ENCODE data around the gene EIF4E.
"Not testable (repeated sequence)": the region's sequence is repeated elsewhere in the genome, so short reads cannot be mapped to it uniquely, and the experiment has no call there.

EIF4E gene

GRCh38 chr4:98891478-98892337, 37.2 kb downstream of the EIF4E start:
- in situ Hi-C loops (cut with HindIII; ENCODE audit: low pct_ligation_motif_present, low pct_unique_long_range_greater_than_20kb, low sequenced_read_pairs): no loop called here
- DNase-seq: no peak

GRCh38 chr4:98890702-98891455, 38.1 kb downstream of the EIF4E start:
- in situ Hi-C loops (cut with HindIII; ENCODE audit: low pct_ligation_motif_present, low pct_unique_long_range_greater_than_20kb, low sequenced_read_pairs): no loop called here
- no peak for DNase-seq

GRCh38 chr4:98887145-98887544, 41.8 kb downstream of the EIF4E start:
- no peak for DNase-seq
- in situ Hi-C loops (cut with HindIII; ENCODE audit: low pct_ligation_motif_present, low pct_unique_long_range_greater_than_20kb, low sequenced_read_pairs): no loop called here

DNA sequence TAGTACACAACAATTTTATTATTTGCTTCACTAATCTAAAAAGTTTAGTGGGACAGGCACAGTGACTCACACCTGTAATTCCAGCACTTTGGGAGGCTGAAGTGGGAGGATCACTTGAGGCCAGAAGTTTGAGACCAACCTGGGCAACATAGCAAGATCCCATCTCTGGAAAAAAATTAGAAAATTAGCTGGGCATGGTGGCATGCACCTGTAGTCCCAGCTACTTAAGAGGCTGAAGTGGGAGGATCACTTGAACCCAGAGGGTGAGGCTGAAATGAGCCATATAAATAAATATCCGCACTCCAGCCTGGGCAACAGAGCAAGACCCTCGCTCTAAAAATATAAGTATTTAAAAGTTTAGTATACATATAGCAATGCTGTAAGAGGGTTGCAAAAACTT, 42.6 kb downstream of the EIF4E start:
- in situ Hi-C loops (cut with HindIII; ENCODE audit: low pct_ligation_motif_present, low pct_unique_long_range_greater_than_20kb, low sequenced_read_pairs); DNase-seq: not testable (repeated sequence)

- in situ Hi-C loops (cut with HindIII; ENCODE audit: low pct_ligation_motif_present, low pct_unique_long_range_greater_than_20kb, low sequenced_read_pairs); DNase-seq: not testable (repeated sequence)
Measured at GRCh38 chr4:98880884-98881283, 48.0 kb downstream of the EIF4E start.

DNA sequence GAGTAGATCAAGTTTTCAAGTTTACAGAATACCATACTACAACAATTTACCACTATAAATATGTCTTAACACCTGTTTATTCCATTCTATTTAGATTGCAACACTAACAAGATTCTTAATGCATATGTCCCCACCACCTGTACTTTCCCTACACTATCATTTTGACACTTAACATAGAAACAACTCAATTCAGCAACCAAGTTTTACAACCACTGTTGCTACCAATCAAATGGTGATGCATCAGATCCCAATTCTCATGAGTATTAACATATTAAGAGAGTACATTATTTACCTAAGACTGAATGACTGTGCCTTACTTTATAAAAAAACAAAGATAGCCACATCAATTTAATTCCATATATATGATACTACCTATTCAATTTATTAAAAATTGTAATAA, 49.4 kb downstream of the EIF4E start:
- DNase-seq: no peak
- in situ Hi-C loops (cut with HindIII; ENCODE audit: low pct_ligation_motif_present, low pct_unique_long_range_greater_than_20kb, low sequenced_read_pairs): no loop called here

DNA sequence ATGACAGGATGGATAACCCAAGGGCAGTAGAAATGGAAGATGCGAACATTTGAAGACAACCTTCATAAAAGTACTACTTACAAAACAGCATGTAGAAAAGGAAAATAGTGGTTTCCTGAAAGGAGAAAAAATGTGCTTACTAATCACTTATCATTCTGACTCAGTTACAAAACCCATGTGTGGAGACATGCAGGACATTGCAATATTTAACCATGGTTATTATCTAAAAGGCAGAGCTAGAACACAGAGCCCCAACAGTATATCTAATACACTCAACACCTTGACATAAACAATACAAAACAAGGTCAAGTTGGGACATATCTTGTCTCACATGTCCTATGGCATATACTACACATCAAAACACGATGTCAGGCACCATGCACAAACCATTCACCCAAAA, 55.9 kb downstream of the EIF4E start:
- no peak for DNase-seq
- in situ Hi-C loops (cut with HindIII; ENCODE audit: low pct_ligation_motif_present, low pct_unique_long_range_greater_than_20kb, low sequenced_read_pairs): no loop called here

GRCh38 chr4:98872120-98872906, 56.6 kb downstream of the EIF4E start:
- in situ Hi-C loops (cut with HindIII; ENCODE audit: low pct_ligation_motif_present, low pct_unique_long_range_greater_than_20kb, low sequenced_read_pairs); DNase-seq: not testable (repeated sequence)

- in situ Hi-C loops (cut with HindIII; ENCODE audit: low pct_ligation_motif_present, low pct_unique_long_range_greater_than_20kb, low sequenced_read_pairs): no loop called here
- DNase-seq: no peak
Measured at GRCh38 chr4:98867648-98868047, 61.3 kb downstream of the EIF4E start.

DNA sequence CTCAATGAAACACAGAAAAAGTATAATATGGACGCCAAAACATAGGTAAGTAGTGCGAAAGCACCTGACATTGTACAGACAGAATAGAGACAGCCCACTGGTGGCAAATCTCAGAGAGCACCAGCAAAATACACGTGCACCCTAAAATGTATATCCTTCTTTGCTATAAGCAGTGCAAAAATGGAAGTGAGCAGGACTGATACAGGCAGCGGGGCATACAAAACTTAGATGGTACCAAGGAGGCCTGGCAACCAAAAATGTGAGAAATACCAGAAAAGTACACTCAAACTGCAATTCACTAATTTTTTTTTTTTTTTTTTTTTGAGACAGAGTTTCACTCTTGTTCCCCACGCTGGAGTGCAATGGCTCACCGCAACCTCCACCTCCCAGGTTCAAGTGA, 63.9 kb downstream of the EIF4E start:
- in situ Hi-C loops (cut with HindIII; ENCODE audit: low pct_ligation_motif_present, low pct_unique_long_range_greater_than_20kb, low sequenced_read_pairs): no loop called here
- DNase-seq: no peak

DNA sequence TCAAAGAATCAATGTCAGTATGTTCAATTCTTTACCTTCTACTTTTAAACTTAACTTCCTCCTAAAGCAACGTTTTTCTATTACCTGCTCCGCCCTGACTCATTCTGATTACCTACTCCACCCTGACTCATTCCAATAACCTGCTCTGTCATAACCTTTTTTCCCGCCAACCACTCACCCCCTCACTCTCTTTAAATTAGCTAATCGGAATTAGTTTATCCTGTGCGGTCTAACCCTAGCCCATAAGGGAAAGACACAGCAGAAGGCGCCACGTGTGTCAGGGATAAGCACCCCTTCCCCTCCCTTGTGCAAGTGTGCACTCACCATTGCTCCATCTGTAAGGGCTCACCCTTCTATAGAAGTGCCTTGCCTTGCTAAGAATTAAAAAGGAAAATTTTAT, 64.4 kb downstream of the EIF4E start:
- in situ Hi-C loops (cut with HindIII; ENCODE audit: low pct_ligation_motif_present, low pct_unique_long_range_greater_than_20kb, low sequenced_read_pairs): no loop called here
- DNase-seq: no peak

DNA sequence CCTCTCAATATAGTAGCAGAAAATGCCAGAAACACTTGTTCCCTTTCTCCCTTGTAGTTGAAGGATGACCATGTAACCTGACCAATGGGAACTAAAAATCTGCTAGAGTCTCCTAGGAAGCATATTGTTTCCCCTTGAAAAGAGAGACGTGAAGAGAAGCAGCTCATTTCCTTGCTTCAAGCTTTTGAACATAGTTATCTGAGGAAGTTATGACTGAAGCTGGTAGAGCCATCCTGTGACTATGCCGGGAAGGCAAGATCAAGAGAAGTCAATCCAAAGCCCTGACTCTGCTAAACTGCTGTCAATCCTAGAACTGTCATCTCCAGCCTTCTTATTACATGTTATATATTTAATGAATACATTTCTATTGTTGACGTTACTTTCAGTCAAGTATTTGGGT, 66.6 kb downstream of the EIF4E start:
- no peak for DNase-seq
- in situ Hi-C loops (cut with HindIII; ENCODE audit: low pct_ligation_motif_present, low pct_unique_long_range_greater_than_20kb, low sequenced_read_pairs): no loop called here

DNA sequence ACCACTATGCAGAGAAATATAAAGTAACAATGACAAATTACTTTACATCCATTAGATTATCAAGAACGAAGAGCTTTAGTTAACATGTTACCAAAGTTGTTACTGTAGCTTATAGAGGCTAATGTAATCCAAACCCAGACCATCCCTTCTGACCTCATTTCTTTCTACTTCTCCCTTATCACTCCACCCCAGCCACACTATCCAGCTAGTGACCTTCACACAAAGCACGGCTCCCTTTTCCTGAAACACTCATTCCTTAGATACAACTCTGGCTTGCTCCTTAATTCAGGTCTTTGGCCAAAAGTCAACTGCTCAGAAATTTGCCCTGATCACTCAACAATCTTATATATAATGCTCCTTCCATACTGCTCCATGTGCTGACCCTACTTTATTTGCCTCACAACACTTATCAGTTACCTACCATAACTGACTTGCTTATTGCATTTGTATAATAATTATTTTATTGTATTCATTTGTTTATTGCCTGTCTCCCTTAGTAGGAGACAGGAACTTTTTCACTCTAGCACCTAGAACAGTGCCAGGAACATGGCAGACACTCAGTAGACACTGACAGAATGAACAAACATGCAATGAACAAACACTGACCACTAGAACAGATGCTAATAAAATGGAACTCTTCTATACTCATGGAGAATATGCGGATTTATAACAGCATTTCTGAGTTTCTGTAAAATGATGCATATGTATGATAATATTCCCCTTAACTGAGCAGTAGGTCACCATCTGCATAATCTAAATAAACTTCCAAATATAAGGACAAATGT, 67.6 kb downstream of the EIF4E start:
- in situ Hi-C loops (cut with HindIII; ENCODE audit: low pct_ligation_motif_present, low pct_unique_long_range_greater_than_20kb, low sequenced_read_pairs): no loop called here

DNA sequence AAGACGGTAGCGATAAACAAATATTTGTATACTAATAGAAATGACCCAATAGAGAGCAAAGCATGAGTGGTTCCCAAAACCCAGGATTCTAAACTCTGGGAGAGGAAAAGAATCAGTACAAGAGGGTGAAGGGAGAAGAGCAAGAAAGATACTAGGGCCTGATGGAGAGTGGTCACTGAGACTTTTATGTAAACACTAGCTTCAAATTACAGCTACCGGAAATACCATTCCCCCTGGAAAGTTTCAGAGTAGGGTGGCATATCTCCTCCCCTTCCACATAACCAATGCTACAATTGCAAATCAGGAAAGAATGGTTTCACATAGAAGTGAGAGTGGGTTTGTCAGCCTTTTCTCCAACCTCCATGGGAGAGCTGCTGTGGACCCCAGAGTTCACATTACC, 77.1 kb downstream of the EIF4E start:
- no peak for DNase-seq
- in situ Hi-C loops (cut with HindIII; ENCODE audit: low pct_ligation_motif_present, low pct_unique_long_range_greater_than_20kb, low sequenced_read_pairs): no loop called here

More for the DNA sequence above, 67.6 kb downstream of the EIF4E start:
- no peak for DNase-seq

DNA sequence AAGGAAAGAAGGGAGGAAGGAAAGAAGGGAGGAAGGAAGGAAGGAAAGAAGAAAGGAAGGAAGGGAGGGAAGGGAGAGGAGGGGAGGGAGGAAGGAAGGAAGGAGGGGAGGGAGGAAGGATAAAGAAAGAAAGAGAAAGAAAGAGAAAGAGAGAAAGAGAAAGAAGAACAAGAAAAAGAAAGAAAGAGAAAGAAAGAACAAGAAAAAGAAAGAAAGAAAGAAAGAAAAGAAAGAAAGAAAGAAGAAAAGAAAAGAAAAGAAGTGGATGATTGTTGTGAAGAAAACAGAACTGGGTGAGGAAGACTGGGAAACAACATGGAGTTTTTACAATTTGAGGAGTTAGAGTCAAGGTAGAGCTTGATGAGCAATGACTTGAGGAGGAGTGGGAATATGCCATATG, 78.0 kb downstream of the EIF4E start:
- in situ Hi-C loops (cut with HindIII; ENCODE audit: low pct_ligation_motif_present, low pct_unique_long_range_greater_than_20kb, low sequenced_read_pairs): no loop called here
- DNase-seq: no peak

- no peak for DNase-seq
- in situ Hi-C loops (cut with HindIII; ENCODE audit: low pct_ligation_motif_present, low pct_unique_long_range_greater_than_20kb, low sequenced_read_pairs): no loop called here
Measured at GRCh38 chr4:98848448-98848847, 80.5 kb downstream of the EIF4E start.

DNA sequence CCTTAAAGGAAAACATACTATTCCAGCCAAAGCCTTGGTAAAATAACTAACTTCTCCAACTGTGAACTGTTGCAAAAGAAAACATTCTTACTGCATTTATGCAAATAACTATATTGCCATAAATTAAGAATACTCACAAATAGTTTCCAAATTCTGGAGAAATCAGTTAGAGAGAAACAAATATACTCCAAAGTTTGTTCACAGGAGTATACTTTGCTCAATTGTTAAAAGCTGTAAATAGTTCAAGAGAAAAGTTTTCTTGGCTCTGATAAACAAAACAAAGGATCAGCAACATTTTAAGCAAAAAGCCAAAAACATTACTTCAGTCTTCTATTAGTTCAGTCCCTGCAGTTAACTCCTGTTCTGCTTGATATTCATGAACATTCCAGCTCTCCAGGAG, 83.0 kb downstream of the EIF4E start:
- in situ Hi-C loops (cut with HindIII; ENCODE audit: low pct_ligation_motif_present, low pct_unique_long_range_greater_than_20kb, low sequenced_read_pairs): no loop called here

GRCh38 chr4:98842917-98843316, 86.0 kb downstream of the EIF4E start:
- in situ Hi-C loops (cut with HindIII; ENCODE audit: low pct_ligation_motif_present, low pct_unique_long_range_greater_than_20kb, low sequenced_read_pairs); DNase-seq: not testable (repeated sequence)

More for the DNA sequence above, 83.0 kb downstream of the EIF4E start:
- DNase-seq: no peak

All from ACHN (cell line).